ENCODE data around the gene SCEL. TPM values are rescaled to one million over a fixed set of nuclear protein-coding genes. Genes with fewer than 3 reads are reported as not detected.

SCEL gene
- polyA plus RNA-seq, 4 donors = 0.13 to 0.27 (median 0.22) TPM; not detected in 1

- Histone ChIP-seq H3K4me1 (ENCODE audit: control insufficient read depth in 3 of 3, insufficient read depth in 2 of 3, low read depth in 1 of 3, low read length in 2 of 3) (no peaks in the 10 kb centered on the region), H3K36me3 (ENCODE audit: control insufficient read depth in 3 of 3, insufficient read depth in 2 of 3, low read depth in 1 of 3, low read length in 3 of 3) (no peaks in the 10 kb centered on the region), H3K27me3 (ENCODE audit: control insufficient read depth in 3 of 3, insufficient read depth in 3 of 3, low read length in 3 of 3) (no peaks in the 10 kb centered on the region), H3K9me3 (ENCODE audit: control insufficient read depth in 2 of 2, insufficient read depth in 1 of 2, low read depth in 1 of 2, low read length in 1 of 2) (peaks cover 0 to 4% of the 10 kb centered on the region in 2 donors), H3K27ac (ENCODE audit: low read depth in 1 of 3, low read length in 2 of 3) (no peak overlapping the region), H3K4me3 (ENCODE audit: low read depth in 1 of 3, low read length in 3 of 3) (no peak overlapping the region)
- no peak for DNase-seq
- FAIRE-seq = no peak
Observed at GRCh38 chr13:77674852-77675251, 139.3 kb downstream of the SCEL start.

DNA sequence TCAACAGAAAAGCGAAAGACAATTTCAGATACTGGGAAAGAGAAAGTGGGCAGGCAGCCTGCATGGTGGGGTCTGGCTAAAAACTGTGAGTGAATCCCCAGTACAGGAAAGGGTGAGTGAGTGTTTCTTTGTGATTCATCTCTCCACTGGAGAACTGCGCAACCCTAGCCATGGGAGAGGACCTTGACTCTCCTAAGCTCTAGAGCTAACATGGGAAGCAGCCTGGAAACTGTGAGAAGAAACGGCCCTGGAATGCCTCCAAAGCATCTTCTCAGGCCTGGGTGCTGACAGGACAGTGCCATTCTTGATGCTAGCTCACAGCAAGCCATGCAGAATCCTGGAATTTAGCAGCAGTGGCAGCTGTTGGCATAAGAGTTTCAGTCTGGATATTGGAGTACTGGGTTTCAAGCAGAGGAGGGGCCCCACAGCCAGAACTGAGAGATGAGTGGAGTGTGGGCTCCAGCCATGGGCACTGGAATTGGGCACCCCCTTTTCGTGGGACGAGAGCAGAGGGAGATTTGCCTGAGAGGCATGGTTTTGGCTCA is 143.3 kb downstream of the SCEL start:
- H3K27ac ChIP-seq (ENCODE audit: low read depth in 1 of 3, low read length in 2 of 3) = no peak overlapping the region
- FAIRE-seq = no peak
- no peaks in the 10 kb centered on the region for H3K27me3 ChIP-seq (ENCODE audit: control insufficient read depth in 3 of 3, insufficient read depth in 3 of 3, low read length in 3 of 3)

DNA sequence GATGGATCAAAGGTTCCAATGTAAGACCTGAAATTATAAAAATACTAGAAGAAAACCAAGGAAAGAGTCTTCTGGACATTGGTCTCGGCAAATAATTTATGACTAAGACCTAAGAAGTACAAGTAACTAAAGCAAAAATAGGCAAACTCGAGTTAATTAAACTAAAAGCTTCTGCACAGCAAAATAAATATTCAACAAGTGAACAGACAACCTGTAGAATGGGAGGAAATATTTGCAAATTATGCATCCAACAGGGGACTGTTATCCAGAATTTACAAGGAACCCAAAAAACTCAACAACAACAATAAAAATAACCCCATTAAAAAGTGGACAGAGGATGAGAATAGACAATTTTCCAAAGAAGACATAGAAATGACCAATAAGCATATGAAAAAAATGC is 152.3 kb downstream of the SCEL start:
- DNase-seq (no peak), FAIRE-seq (no peak)
- Histone ChIP-seq H3K27ac (ENCODE audit: low read depth in 1 of 3, low read length in 2 of 3) (no peak overlapping the region), H3K9me3 (ENCODE audit: control insufficient read depth in 2 of 2, insufficient read depth in 1 of 2, low read depth in 1 of 2, low read length in 1 of 2) (no peaks in the 10 kb centered on the region), H3K36me3 (ENCODE audit: control insufficient read depth in 3 of 3, insufficient read depth in 2 of 3, low read depth in 1 of 3, low read length in 3 of 3) (no peaks in the 10 kb centered on the region), H3K4me1 (ENCODE audit: control insufficient read depth in 3 of 3, insufficient read depth in 2 of 3, low read depth in 1 of 3, low read length in 2 of 3) (no peaks in the 10 kb centered on the region), H3K27me3 (ENCODE audit: control insufficient read depth in 3 of 3, insufficient read depth in 3 of 3, low read length in 3 of 3) (peaks cover 0 to 3% (median 0%) of the 10 kb centered on the region in 3 donors), H3K4me3 (ENCODE audit: low read depth in 1 of 3, low read length in 3 of 3) (no peak overlapping the region)
- WGBS, 3 donors = 59 to 71% (median 71%) methylated on average over 2 of the region's 2 CpGs

More for the DNA sequence above, 143.3 kb downstream of the SCEL start:
- no peak for DNase-seq
- H3K4me1 ChIP-seq (ENCODE audit: control insufficient read depth in 3 of 3, insufficient read depth in 2 of 3, low read depth in 1 of 3, low read length in 2 of 3) = no peaks in the 10 kb centered on the region
- no peaks in the 10 kb centered on the region for H3K36me3 ChIP-seq (ENCODE audit: control insufficient read depth in 3 of 3, insufficient read depth in 2 of 3, low read depth in 1 of 3, low read length in 3 of 3)
- peaks cover 0 to 4% of the 10 kb centered on the region in 2 donors for H3K9me3 ChIP-seq (ENCODE audit: control insufficient read depth in 2 of 2, insufficient read depth in 1 of 2, low read depth in 1 of 2, low read length in 1 of 2)
- no peak overlapping the region for H3K4me3 ChIP-seq (ENCODE audit: low read depth in 1 of 3, low read length in 3 of 3)
- 59 to 78% (median 67%) methylated on average over 5 of the region's 5 CpGs for WGBS, 3 donors

- DNase-seq (no peak), FAIRE-seq (no peak)
- Histone ChIP-seq H3K4me1 (ENCODE audit: control insufficient read depth in 3 of 3, insufficient read depth in 2 of 3, low read depth in 1 of 3, low read length in 2 of 3) (no peaks in the 10 kb centered on the region), H3K27ac (ENCODE audit: low read depth in 1 of 3, low read length in 2 of 3) (no peak overlapping the region), H3K36me3 (ENCODE audit: control insufficient read depth in 3 of 3, insufficient read depth in 2 of 3, low read depth in 1 of 3, low read length in 3 of 3) (no peaks in the 10 kb centered on the region), H3K9me3 (ENCODE audit: control insufficient read depth in 2 of 2, insufficient read depth in 1 of 2, low read depth in 1 of 2, low read length in 1 of 2) (no peaks in the 10 kb centered on the region), H3K27me3 (ENCODE audit: control insufficient read depth in 3 of 3, insufficient read depth in 3 of 3, low read length in 3 of 3) (peaks cover 0 to 8% (median 0%) of the 10 kb centered on the region in 3 donors), H3K4me3 (ENCODE audit: low read depth in 1 of 3, low read length in 3 of 3) (no peak overlapping the region)
- WGBS, 3 donors = 24 to 53% (median 37%) methylated on average over 1 of the region's 1 CpG
Observed at GRCh38 chr13:77691871-77692270, 156.4 kb downstream of the SCEL start.

GRCh38 chr13:77692746-77693448 is 157.4 kb downstream of the SCEL start:
- FAIRE-seq (no peak), DNase-seq (no peak)
- Histone ChIP-seq H3K36me3 (ENCODE audit: control insufficient read depth in 3 of 3, insufficient read depth in 2 of 3, low read depth in 1 of 3, low read length in 3 of 3) (no peaks in the 10 kb centered on the region), H3K4me1 (ENCODE audit: control insufficient read depth in 3 of 3, insufficient read depth in 2 of 3, low read depth in 1 of 3, low read length in 2 of 3) (no peaks in the 10 kb centered on the region), H3K27me3 (ENCODE audit: control insufficient read depth in 3 of 3, insufficient read depth in 3 of 3, low read length in 3 of 3) (peaks cover 0 to 13% (median 2%) of the 10 kb centered on the region in 3 donors), H3K27ac (ENCODE audit: low read depth in 1 of 3, low read length in 2 of 3) (no peak overlapping the region), H3K4me3 (ENCODE audit: low read depth in 1 of 3, low read length in 3 of 3) (no peak overlapping the region), H3K9me3 (ENCODE audit: control insufficient read depth in 2 of 2, insufficient read depth in 1 of 2, low read depth in 1 of 2, low read length in 1 of 2) (no peaks in the 10 kb centered on the region)
- WGBS, 3 donors = 17 to 34% (median 24%) methylated on average over 2 of the region's 2 CpGs

DNA sequence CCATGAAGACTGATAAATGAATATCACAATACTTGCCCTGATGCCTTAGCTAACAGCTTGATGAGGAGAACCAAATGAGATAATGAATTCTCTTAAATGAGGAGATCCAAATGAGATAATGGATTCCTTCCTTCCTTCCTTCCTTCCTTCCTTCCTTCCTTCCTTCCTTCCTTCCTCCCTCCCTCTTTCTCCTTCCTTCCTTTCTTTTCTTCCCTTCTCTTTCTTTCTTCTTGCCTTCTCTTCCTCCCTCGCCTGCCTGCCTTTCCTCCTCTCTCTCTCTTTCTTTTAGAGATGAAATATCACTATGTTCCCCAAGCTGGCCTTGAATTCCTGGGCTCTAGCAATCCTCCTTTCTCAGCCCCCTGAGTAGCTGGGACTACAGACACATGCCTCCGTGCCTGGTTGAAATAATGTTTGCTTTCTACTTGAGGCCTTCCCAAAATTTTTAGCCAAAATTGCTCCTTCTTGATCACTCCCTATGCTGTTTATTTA is 158.0 kb downstream of the SCEL start:
- WGBS, 3 donors = 73 to 88% (median 82%) methylated on average over 2 of the region's 2 CpGs
- Histone ChIP-seq H3K4me3 (ENCODE audit: low read depth in 1 of 3, low read length in 3 of 3) (no peak overlapping the region), H3K4me1 (ENCODE audit: control insufficient read depth in 3 of 3, insufficient read depth in 2 of 3, low read depth in 1 of 3, low read length in 2 of 3) (no peaks in the 10 kb centered on the region), H3K9me3 (ENCODE audit: control insufficient read depth in 2 of 2, insufficient read depth in 1 of 2, low read depth in 1 of 2, low read length in 1 of 2) (no peaks in the 10 kb centered on the region), H3K27ac (ENCODE audit: low read depth in 1 of 3, low read length in 2 of 3) (no peak overlapping the region), H3K36me3 (ENCODE audit: control insufficient read depth in 3 of 3, insufficient read depth in 2 of 3, low read depth in 1 of 3, low read length in 3 of 3) (no peaks in the 10 kb centered on the region), H3K27me3 (ENCODE audit: control insufficient read depth in 3 of 3, insufficient read depth in 3 of 3, low read length in 3 of 3) (peaks cover 0 to 13% (median 2%) of the 10 kb centered on the region in 3 donors)
- FAIRE-seq = no peak
- DNase-seq = no peak

Other genes with a start within 250 kb of the SCEL start
- 10 to 100 TPM; 11.2 to 33.0 (median 23.5) TPM for gene MYCBP2, start 208.6 kb upstream of the SCEL start, polyA plus RNA-seq
- gene SLAIN1, start 162.0 kb downstream of the SCEL start, polyA plus RNA-seq = 1 to 10 TPM; 1.3 to 9.5 (median 3.7) TPM